Astrocyte (in vitro differentiated cells and primary cell): Measurements from ENCODE around the gene CBLN3.

Source experiments
- CTCF ChIP-seq: IDR thresholded peaks from 2 replicates; pipeline ENCODE4 v1.5.1; 2011; ENCODE audit warnings: low read depth, mild to moderate bottlenecking, inconsistent platforms, low read length, moderate library complexity; ENCODE audit not compliant: insufficient read depth
- EZH2 ChIP-seq: IDR thresholded peaks from 2 replicates; pipeline ENCODE4 v1.6.1; 2012; ENCODE audit warnings: mild to moderate bottlenecking, low read length, inconsistent platforms; ENCODE audit not compliant: insufficient read depth

- TF ChIP-seq CTCF (no peak), EZH2 (no peak)
Observed at GRCh38 chr14:24379907-24380730, 49.3 kb downstream of the CBLN3 start.
